CMK (cell line): ENCODE results near the gene RAB5A.
"Not testable (repeated sequence)": the region's sequence is repeated elsewhere in the genome, so short reads cannot be mapped to it uniquely, and the experiment has no call there.

Experiments used
- DNase-seq: peaks from one replicate; pipeline ENCODE4 v3.0.0-alpha.2; 2010; ENCODE audit warnings: low read depth

Gene RAB5A

DNA sequence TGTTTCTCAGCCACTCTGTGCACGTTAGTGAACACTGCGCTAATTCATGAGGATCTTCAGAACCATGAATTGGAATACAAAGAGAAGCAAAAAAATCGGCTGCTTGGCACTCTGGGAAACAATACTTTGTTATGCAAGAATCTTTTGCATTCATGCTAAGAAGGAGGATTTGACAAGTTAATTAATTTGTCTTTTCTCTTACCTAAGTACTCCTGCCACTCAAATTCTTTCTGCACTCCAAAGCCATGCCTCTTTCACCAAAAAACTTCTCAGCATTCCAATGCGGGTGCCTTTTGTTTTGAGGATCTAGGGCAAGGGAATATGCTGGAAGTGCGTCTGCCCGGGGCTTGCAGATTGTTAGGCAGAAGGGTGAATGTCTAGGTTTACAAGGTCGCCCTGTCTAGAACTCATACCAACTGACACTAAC is 82.0 kb downstream of the RAB5A start:
- DNase-seq, result no peak

DNA sequence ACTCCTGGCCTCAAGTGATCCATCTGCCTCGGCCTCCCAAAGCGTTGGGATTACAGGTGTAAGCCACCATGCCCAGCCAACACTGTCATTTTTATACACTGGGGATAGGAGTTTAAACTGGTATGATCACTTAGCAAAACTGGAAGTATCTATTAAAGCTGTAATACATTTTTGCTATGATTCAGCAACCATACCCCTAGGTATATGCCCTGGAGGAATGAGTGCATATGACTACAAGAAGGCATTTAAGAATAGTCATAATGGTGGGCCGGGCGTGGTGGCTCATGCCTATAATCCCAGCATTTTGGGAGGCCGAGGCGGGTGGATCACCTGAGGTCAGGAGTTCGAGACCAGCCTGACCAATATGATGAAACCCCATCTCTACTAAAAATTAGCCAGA is 85.0 kb downstream of the RAB5A start:
- not testable (repeated sequence) for DNase-seq
